ENCODE data around the gene CTSC.

Gene CTSC

DNA sequence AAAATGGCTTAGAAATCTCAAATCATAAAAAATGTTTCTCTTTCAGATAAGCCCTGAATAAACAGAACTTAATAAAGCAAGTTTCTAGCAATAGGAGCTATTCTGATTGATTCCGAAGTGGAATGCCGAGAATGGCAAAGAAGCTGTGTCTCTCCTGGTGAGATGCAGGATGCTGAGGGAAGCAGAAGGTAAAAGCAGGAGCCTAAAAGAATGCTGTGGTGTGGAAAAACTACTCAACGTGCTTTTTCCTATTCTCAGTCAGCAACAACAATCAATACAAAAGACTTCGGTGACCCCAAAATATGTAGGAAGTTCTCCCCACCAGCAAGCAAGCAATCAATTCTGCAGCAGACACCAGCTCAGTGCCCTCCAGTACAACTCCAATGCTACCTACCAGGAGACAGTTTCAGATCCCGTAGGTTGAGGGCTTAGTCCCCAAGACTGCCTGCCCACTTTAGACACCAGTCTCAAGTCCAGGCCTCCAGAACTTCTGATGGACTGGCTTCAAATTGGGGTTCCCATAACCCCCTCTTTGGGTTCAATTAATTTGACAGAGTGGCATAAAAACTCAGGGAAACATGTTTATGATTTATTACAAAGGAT lies 6.6 kb downstream of the CTSC start:
- Histone ChIP-seq H3K9me3 (ENCODE audit: control insufficient read depth, insufficient read depth, low read depth, low read length) (no peaks in the 10 kb centered on the region), H3K4me1 (ENCODE audit: control insufficient read depth, insufficient read depth, low read length) (no peaks in the 10 kb centered on the region), H3K4me3 (ENCODE audit: low read depth, low read length) (no peak overlapping the region), H3K36me3 (ENCODE audit: control insufficient read depth in 2 of 2, insufficient read depth in 1 of 2, low read length in 2 of 2) (peaks cover 0 to 43% of the 10 kb centered on the region in 2 experiments; a peak in 2 of 3 replicates), H3K27ac (ENCODE audit: extremely low read depth, low read depth, low read length) (no peak overlapping the region)
- ChIA-PET CTCF (interaction anchor here (1.0 kb wide), 1 partner anchor 33 kb away, joined by 3 read pairs; no protein-coding TSS in a partner anchor), POLR2A (no interaction called here)
- TF ChIP-seq TSHZ1 (tag by site-specific recombination; IDR thresholded peaks at IDR 0.05; ENCODE audit: borderline replicate concordance), result no peak
- TF ChIP-seq ZNF354C (tag by site-specific recombination; IDR thresholded peaks at IDR 0.05; ENCODE audit: borderline replicate concordance, low read depth), result no peak
- no peak for TF ChIP-seq ZNF837 (tag by site-specific recombination; IDR thresholded peaks at IDR 0.05)
- no peak for TF ChIP-seq ZBTB7A (tag by site-specific recombination; IDR thresholded peaks at IDR 0.05; ENCODE audit: low read depth)
- TF ChIP-seq ZBTB21 (tag by site-specific recombination; IDR thresholded peaks at IDR 0.05), result no peak
- no peak for TF ChIP-seq ZNF221 (tag by site-specific recombination; IDR thresholded peaks at IDR 0.05; ENCODE audit: borderline replicate concordance)
- TF ChIP-seq YY2 (tag by site-specific recombination; IDR thresholded peaks at IDR 0.05), result no peak
- no peak for TF ChIP-seq KLF16 (tag by site-specific recombination; IDR thresholded peaks at IDR 0.05)
- no peak for TF ChIP-seq ZNF391 (tag by site-specific recombination; IDR thresholded peaks at IDR 0.05; ENCODE audit: borderline replicate concordance, low read depth)
- no peak for TF ChIP-seq SALL2 (tag by site-specific recombination; IDR thresholded peaks at IDR 0.05; ENCODE audit: borderline replicate concordance)
- TF ChIP-seq, protein P1, sequence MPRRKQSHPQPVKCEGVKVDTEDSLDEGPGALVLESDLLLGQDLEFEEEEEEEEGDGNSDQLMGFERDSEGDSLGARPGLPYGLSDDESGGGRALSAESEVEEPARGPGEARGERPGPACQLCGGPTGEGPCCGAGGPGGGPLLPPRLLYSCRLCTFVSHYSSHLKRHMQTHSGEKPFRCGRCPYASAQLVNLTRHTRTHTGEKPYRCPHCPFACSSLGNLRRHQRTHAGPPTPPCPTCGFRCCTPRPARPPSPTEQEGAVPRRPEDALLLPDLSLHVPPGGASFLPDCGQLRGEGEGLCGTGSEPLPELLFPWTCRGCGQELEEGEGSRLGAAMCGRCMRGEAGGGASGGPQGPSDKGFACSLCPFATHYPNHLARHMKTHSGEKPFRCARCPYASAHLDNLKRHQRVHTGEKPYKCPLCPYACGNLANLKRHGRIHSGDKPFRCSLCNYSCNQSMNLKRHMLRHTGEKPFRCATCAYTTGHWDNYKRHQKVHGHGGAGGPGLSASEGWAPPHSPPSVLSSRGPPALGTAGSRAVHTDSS (tag by site-specific recombination; IDR thresholded peaks at IDR 0.05), result no peak
- TF ChIP-seq ZNF19 (tag by site-specific recombination; IDR thresholded peaks at IDR 0.05; ENCODE audit: low read depth), result no peak
- TF ChIP-seq ZNF514 (tag by site-specific recombination; IDR thresholded peaks at IDR 0.05), result no peak
- TF ChIP-seq, protein P2, sequence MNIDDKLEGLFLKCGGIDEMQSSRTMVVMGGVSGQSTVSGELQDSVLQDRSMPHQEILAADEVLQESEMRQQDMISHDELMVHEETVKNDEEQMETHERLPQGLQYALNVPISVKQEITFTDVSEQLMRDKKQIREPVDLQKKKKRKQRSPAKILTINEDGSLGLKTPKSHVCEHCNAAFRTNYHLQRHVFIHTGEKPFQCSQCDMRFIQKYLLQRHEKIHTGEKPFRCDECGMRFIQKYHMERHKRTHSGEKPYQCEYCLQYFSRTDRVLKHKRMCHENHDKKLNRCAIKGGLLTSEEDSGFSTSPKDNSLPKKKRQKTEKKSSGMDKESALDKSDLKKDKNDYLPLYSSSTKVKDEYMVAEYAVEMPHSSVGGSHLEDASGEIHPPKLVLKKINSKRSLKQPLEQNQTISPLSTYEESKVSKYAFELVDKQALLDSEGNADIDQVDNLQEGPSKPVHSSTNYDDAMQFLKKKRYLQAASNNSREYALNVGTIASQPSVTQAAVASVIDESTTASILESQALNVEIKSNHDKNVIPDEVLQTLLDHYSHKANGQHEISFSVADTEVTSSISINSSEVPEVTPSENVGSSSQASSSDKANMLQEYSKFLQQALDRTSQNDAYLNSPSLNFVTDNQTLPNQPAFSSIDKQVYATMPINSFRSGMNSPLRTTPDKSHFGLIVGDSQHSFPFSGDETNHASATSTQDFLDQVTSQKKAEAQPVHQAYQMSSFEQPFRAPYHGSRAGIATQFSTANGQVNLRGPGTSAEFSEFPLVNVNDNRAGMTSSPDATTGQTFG (tag by site-specific recombination; IDR thresholded peaks at IDR 0.05; ENCODE audit: borderline replicate concordance), result no peak
- TF ChIP-seq ZBTB11 (tag by site-specific recombination; conservative IDR thresholded peaks at IDR 0.05; ENCODE audit: low read depth), result no peak
- TF ChIP-seq OSR2 (tag by site-specific recombination; IDR thresholded peaks at IDR 0.05), result no peak
- no peak for TF ChIP-seq REPIN1 (tag by site-specific recombination; IDR thresholded peaks at IDR 0.05; ENCODE audit: low read depth)
- no peak for TF ChIP-seq BCL11B (tag by site-specific recombination; IDR thresholded peaks at IDR 0.05; ENCODE audit: low read depth)
- TF ChIP-seq MYNN (tag by site-specific recombination; IDR thresholded peaks at IDR 0.05; ENCODE audit: borderline replicate concordance), result no peak
- TF ChIP-seq EGR2 (tag by site-specific recombination; IDR thresholded peaks at IDR 0.05; ENCODE audit: low read depth), result no peak
